ENCODE results near the gene ITPR1.

GRCh38 chr3:4780545-4780957, 287.4 kb downstream of the ITPR1 start:
- TF ChIP-seq FOXK2 (IDR thresholded peaks at IDR 0.05), result no peak
- no peak for TF ChIP-seq TARDBP (IDR thresholded peaks at IDR 0.05)
- TF ChIP-seq FOXA1 (IDR thresholded peaks at IDR 0.05), result no peak

Measured in HEK293T (cell line).